ENCODE measurements around the gene ANXA3.
"Not testable (repeated sequence)": the region's sequence is repeated elsewhere in the genome, so short reads cannot be mapped to it uniquely, and the experiment has no call there.

ANXA3 gene

GRCh38 chr4:78571804-78572203 is 20.2 kb downstream of the ANXA3 start:
- no peak for DNase-seq (ENCODE audit: low read depth in 2 of 2)

DNA sequence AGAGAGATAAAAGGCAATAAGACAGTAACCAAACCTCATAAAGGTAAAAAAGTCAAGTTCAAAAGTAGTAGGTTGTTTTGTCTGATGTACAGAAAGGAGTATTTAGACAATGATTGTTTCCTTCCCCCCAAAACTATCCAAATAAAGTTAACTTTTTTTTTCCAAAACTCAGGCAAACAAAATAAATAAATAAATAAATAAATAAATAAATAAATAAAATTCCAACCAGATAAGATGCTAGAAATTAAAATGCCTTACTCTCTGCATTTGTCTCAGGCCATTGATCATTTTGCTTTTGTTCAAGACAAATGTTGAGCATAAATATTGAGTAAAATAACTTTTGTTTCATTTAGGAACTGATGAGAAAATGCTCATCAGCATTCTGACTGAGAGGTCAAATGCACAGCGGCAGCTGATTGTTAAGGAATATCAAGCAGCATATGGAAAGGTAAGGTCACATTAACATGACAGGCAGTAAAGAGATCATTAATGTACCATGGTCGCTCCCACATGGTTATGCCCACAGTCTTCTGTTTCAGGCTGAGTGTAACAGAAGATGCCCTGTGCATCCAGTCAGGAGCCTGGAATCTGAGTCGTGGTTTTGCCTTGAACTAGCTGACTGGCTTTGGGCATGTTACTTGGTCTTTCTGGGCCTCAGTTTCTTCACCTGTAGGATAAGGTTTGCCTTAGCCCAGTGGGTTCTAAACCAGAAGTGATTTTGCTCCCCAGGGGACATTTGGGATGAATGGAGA is 27.3 kb downstream of the ANXA3 start:
- DNase-seq (ENCODE audit: low read depth in 2 of 2), result no peak

DNA sequence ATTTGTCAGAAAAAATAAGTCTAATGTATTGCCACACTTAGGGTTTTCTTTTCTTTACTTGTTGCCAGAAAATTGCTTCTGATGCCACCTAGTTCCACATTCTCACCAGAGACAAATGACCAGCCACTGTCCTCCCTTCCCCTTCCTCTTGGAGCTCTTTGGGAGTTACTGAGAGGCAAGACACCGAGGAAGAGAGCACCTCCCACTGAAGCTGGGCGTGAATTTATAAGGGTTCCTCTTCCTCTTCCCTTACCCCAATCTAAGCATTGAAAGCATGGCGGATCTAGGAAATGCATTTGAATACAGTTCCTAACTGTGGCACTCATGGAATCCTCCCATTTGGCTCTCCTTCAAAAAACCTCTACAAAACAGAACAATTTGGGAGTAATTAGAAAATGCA is 30.0 kb downstream of the ANXA3 start:
- no peak for DNase-seq (ENCODE audit: low read depth in 2 of 2)

DNA sequence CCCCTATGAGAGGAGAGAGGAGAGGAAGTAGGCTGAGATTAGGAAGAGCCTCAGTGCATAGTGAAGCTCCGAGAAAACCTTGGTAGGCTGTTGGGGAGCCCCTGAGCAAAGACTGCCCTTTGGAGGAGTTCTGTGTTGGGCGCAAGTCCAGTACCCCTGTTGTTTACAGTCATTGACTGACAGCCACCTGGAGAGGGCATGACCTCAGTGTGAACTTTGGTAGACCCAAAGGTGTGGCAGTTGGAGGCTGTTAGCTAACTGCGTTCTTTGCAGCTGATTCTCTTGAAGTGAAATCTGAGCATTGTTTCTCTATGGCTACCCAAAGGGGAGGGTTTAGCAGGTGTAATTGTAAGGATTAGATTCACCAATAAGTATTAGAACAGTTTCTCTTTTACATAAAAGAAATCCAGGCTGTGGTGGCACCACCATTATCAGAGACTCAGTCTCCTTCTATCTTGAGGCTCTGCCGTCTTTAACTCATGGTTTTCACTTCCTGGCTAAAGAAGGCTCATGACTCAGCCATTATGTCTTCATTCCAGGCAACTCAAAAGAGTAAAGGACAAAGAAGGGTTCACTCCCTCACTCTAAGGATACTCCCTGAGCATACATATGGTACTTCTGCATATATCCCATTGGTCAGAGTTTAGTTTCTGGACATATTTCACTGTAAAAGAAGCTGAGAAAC is 33.4 kb downstream of the ANXA3 start:
- DNase-seq (ENCODE audit: low read depth in 2 of 2), result no peak

GRCh38 chr4:78585633-78586032 is 34.1 kb downstream of the ANXA3 start:
- DNase-seq (ENCODE audit: low read depth in 2 of 2), result no peak

- no peak for DNase-seq (ENCODE audit: low read depth in 2 of 2)
Observed at GRCh38 chr4:78588894-78589545, 37.5 kb downstream of the ANXA3 start.

- no peak for DNase-seq (ENCODE audit: low read depth in 2 of 2)
Observed at GRCh38 chr4:78591404-78591803, 39.8 kb downstream of the ANXA3 start.

GRCh38 chr4:78592088-78592783 is 40.7 kb downstream of the ANXA3 start:
- no peak for DNase-seq (ENCODE audit: low read depth in 2 of 2)

DNA sequence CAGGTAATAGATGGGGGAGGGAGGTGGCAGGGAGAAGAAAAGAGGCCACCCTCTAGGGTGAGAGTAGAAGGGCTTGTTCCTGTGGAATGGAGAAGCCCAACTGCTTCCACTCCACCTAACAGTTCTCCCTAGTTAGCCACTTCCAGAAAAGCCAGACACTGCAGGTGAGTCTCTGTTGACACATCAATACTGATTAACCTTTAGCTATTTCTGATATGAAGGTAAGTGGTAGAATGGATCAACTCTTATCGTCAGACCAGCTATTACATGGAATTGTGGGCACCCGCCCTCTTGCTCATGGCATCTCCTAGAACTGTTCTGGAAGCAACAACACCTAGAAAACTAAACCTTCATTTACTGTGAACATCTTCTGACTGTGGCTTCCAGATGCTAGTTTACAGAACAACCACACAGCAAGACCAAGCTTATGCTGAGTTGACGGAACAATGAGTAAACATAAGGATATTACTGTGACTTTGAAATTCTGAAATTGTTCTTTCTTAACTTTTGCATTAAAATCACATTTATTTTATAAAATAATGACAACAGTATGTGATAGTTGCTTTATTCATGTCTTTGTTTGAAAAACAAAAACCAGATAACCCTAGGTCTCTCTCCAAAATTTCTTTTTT is 44.7 kb downstream of the ANXA3 start:
- no peak for DNase-seq (ENCODE audit: low read depth in 2 of 2)

DNA sequence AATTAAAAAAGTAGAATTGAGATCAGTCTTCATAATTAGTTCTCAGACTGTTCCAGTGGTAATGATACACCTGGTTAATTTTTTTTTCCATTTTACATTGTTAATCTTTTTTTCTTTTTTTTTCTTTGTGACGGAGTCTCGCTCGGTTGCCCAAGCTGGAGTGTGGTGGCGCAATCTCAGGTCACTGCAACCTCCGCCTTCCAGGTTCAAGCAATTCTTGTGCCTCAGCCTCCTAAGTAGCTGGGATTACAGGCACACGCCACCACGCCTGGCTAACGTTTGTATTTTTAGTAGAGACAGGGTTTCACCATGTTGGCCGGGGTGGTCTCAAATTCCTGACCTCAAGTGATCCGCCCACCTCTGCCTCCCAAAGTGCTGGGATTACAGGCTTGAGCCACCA is 46.9 kb downstream of the ANXA3 start:
- not testable (repeated sequence) for DNase-seq (ENCODE audit: low read depth in 2 of 2)

- DNase-seq (ENCODE audit: low read depth in 2 of 2), result no peak
Observed at GRCh38 chr4:78599147-78599546, 47.6 kb downstream of the ANXA3 start.

DNA sequence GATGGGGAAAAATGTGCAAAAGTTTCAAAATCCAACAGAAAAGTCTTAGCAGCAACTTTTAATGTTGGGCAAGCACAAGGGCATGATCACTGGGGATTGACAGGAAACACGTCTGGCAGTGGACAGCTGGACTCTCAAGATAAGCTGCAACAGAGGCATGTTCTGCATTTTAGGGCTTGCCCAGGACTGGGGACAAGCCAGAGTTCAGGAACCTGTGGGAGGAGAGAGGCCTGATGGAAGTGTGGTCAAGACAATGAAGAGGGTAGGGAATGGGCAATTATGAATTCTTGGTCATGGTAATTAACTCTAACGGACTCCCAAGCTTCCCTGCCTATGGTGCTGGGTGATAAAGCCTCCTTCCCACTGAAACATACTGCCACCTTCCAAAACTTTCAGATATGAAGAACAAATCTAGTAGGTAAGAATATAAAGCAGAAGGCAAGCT is 48.4 kb downstream of the ANXA3 start:
- no peak for DNase-seq (ENCODE audit: low read depth in 2 of 2)

DNA sequence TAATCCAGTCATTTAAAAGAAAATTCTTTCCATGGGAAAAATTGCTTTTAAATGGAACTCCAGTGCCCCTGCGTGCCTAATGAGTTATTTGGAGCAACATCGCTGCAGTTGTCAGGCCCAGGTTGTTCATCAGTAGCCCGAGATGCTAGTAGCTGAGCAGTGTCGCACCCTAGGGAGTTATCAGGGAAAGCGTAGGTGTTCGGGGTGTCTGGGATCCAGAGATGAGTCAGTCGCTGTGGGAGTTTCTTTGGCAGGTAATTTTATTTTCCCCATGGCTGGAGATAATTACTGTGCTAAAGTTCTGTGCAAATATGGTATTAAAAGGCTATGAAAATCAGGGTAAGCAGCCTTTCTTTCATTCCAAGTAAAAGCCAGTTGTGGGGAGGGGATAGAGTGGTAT is 49.4 kb downstream of the ANXA3 start:
- DNase-seq (ENCODE audit: low read depth in 2 of 2), result no peak

DNA sequence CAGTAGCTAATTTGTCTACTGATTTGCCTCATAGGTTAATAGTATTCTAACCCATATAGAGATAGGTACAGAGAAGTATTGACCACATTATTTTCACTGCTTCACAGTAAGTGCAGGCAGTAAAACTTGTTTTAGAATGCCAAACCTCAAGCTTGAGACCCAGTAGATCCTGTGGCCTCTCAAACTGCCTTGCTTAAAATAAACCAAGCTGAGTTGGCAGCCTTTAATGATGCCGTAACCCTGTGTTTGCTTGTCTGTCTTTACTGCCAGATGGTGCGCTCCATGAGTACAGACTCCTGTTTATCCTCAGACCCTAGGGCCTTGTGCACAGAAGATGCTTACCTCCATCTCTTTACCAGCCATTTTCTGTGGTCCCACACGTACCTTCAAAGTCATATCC is 50.8 kb downstream of the ANXA3 start:
- no peak for DNase-seq (ENCODE audit: low read depth in 2 of 2)

GRCh38 chr4:78603384-78603783 is 51.8 kb downstream of the ANXA3 start:
- no peak for DNase-seq (ENCODE audit: low read depth in 2 of 2)

GRCh38 chr4:78604988-78605387 is 53.4 kb downstream of the ANXA3 start:
- no peak for DNase-seq (ENCODE audit: low read depth in 2 of 2)

DNA sequence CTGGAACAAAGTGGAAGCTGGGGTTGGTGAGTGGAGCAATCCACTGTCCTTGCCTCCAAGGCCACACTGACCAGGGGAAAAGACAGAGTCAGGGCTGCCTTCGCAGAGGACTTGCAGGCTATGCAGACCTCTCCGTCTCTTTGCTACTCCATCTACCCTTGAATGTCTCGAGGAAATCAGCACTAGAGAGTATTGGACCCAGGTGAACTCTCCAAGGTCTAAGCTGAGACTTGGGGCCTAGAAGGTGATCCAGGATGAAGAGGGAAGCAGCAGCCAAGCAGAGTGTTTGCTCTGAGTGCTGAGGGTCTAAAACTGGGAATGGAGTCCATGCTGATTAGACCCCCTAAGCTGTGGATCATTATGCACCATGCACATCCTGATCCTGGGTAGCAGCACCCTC is 54.5 kb downstream of the ANXA3 start:
- DNase-seq (ENCODE audit: low read depth in 2 of 2), result no peak

GRCh38 chr4:78606530-78607095 is 55.0 kb downstream of the ANXA3 start:
- DNase-seq (ENCODE audit: low read depth in 2 of 2), result no peak

DNA sequence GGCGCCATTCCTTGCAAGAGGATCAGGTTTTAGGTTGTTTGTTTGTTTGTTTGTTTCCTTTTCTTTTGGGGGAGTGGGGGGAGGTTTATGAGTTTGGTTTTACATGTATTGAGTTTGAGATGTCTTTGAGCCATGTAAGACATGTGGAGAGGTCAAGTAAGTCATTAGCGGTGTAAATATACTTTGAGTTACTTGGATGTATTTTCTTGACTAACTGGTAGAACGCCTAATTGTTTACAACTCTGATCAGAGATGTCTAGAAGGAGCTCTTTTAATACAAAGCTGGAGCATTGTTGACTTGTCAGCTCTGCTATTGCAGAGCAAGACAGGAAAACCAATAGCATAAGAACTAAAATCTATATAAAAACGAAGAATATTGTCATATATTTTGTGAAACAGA is 57.1 kb downstream of the ANXA3 start:
- no peak for DNase-seq (ENCODE audit: low read depth in 2 of 2)

DNA sequence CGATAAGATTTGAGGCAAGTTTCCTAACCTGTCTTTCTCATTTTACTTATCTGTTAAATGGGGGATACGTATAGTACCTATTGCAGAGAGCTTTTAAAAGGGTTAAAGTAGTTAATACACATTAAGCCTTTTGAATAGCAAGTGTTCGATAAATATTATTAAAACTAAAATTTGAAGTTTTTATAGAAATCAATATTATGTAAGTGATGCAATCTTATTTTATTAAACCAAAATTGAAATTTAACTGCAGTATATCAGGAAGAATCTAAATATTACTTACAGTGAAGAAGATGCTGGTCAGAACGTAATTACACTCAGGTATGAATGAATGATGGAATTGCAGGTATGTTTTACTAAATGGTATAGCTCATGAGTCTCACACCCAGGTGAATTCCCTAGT is 58.0 kb downstream of the ANXA3 start:
- DNase-seq (ENCODE audit: low read depth in 2 of 2), result no peak

DNA sequence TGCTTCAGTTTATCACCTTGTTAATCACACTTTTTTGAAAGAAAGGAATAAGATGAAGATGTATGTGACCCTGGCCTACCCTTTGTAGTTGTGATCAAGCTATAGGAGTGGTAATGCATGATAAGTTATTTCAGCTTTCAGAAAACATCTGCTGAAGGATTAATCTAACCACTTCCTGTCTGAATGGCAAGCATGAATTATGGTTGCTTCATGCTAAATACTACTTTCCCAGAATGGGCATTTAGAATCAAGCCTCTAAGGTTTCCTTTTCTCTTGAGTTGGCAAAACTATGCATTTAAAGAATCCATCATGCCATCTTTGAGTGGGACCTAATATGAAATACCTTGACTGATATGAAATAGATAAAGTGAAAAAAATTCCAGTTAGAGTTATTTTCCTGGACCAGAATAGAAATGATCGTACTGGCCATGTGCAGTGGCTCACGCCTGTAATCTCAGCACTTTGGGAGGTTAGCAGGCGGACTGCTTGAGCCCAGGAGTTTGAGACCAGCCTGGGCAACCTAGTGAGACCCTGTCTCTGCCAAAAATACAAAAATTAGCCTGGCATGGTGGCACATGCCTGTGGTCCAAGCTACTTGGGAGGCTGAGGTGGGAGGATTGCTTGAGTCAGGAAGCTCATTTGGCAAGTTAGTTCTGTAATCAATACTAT is 59.1 kb downstream of the ANXA3 start:
- no peak for DNase-seq (ENCODE audit: low read depth in 2 of 2)
